ENCODE data around the gene STAG1. TPM values are rescaled to one million over a fixed set of nuclear protein-coding genes. Genes with fewer than 3 reads are reported as not detected.

The STAG1 gene
- total RNA-seq, 1 experiment from 2014 or later = 34.6 TPM

DNA sequence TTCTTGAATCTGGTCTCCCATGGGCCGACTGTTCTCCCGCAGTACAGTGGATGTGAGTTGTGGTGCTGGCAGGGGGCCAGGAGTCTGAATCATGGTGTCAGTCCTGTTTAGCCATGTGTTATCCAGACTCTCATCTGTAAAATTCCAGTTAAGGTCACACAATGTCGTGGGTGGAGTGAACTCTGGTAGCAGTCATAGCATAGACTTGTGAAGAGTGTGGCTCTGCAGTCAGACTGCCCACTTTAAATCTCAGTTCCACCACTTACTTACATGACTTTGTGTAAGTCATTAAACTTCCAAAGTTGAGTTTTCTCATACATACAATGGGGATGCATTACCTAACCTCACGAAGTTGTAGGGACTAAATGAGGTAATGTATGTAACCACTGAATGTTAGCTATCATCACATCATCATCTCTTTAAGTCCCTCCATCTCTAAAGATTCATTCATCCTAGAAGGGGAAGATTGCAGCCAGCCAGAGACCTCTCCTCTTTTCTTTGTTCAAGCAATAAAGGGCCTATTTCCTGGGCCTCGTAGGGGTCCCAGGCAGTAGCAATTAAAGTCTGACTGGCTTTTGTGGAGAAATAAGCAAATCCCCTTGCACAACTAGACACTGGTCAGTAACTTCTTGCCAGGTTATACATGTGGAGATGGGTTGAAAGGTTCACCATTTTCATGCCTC is 408.2 kb downstream of the STAG1 start:
- Histone ChIP-seq H2BK5ac (ENCODE audit: insufficient read length, low read length) (no peak overlapping the region), H3K14ac (ENCODE audit: insufficient read depth, low read length) (no peak overlapping the region), H3K56ac (ENCODE audit: insufficient read length, low read depth, low read length) (no peak overlapping the region), H3K23ac (ENCODE audit: insufficient read length, low read depth, low read length) (no peak overlapping the region), H3K4me2 (ENCODE audit: insufficient read depth, insufficient read length, low read length) (no peak overlapping the region), H3K79me2 (ENCODE audit: insufficient read depth, low read length) (no peaks in the 10 kb centered on the region), H4K5ac (ENCODE audit: insufficient read length, low read depth, low read length) (no peak overlapping the region), H3K27ac (ENCODE audit: insufficient read length, low read depth, low read length) (no peak overlapping the region), H2AK5ac (ENCODE audit: insufficient read length, low read length) (no peak overlapping the region), H4K8ac (replicated peaks; ENCODE audit: insufficient read length, low read depth, low read length) (no peak overlapping the region), H3K79me1 (ENCODE audit: insufficient read depth, low read depth, low read length, poor library complexity, severe bottlenecking) (no peaks in the 10 kb centered on the region), H3K18ac (ENCODE audit: insufficient read length, low read depth, low read length) (no peak overlapping the region), H2AFZ (ENCODE audit: low read length) (no peak overlapping the region), H3K4me1 (ENCODE audit: insufficient read depth, low read length) (no peaks in the 10 kb centered on the region), H2BK15ac (ENCODE audit: low read depth, low read length) (no peak overlapping the region), H3K4ac (ENCODE audit: low read depth, low read length) (no peak overlapping the region), H3K27me3 (ENCODE audit: insufficient read depth, low read length) (no peaks in the 10 kb centered on the region), H2BK20ac (ENCODE audit: low read depth, low read length, poor library complexity, severe bottlenecking) (no peak overlapping the region), H4K20me1 (ENCODE audit: control insufficient read depth, insufficient read depth, insufficient read length) (no peaks in the 10 kb centered on the region), H2BK120ac (ENCODE audit: low read depth, low read length, poor library complexity, severe bottlenecking) (no peak overlapping the region), H3T11ph (ENCODE audit: low read length) (no peak overlapping the region), H3K9me3 (ENCODE audit: control insufficient read depth, low read depth, low read length) (no peaks in the 10 kb centered on the region), H2BK12ac (ENCODE audit: insufficient read length, low read depth, low read length) (no peak overlapping the region), H4K91ac (ENCODE audit: insufficient read length, low read depth, low read length) (no peak overlapping the region), H3K9ac (ENCODE audit: extremely low read depth, insufficient read length, low read length) (no peak overlapping the region), H3K23me2 (ENCODE audit: insufficient read length, low read depth, low read length, poor library complexity, severe bottlenecking) (no peaks in the 10 kb centered on the region)
- H3K27ac Mint-ChIP-seq = no peak overlapping the region
- TF ChIP-seq, protein P1, sequence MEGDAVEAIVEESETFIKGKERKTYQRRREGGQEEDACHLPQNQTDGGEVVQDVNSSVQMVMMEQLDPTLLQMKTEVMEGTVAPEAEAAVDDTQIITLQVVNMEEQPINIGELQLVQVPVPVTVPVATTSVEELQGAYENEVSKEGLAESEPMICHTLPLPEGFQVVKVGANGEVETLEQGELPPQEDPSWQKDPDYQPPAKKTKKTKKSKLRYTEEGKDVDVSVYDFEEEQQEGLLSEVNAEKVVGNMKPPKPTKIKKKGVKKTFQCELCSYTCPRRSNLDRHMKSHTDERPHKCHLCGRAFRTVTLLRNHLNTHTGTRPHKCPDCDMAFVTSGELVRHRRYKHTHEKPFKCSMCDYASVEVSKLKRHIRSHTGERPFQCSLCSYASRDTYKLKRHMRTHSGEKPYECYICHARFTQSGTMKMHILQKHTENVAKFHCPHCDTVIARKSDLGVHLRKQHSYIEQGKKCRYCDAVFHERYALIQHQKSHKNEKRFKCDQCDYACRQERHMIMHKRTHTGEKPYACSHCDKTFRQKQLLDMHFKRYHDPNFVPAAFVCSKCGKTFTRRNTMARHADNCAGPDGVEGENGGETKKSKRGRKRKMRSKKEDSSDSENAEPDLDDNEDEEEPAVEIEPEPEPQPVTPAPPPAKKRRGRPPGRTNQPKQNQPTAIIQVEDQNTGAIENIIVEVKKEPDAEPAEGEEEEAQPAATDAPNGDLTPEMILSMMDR (conservative IDR thresholded peaks at IDR 0.05) = no peak
- no peaks in the 10 kb centered on the region for H3K27me3 Mint-ChIP-seq (ENCODE audit: low read depth)
- WGBS (ENCODE audit: extremely low coverage, insufficient read length, low lambda C conversion rate) = no CpG with 5 or more reads among the region's 5 CpGs
- DNase-seq = no peak
- no peaks in the 10 kb centered on the region for H3K9me3 Mint-ChIP-seq
- peaks cover 5 to 6% of the 10 kb centered on the region in 2 experiments; a peak in 2 of 4 replicates for H3K4me1 Mint-ChIP-seq
- H3K36me3 Mint-ChIP-seq (ENCODE audit: insufficient read depth in 1 of 3, low read depth in 3 of 3) = peaks cover 8 to 20% (median 18%) of the 10 kb centered on the region in 3 experiments; a peak in 6 of 7 replicates
- H3K4me3 Mint-ChIP-seq = no peak overlapping the region

All from H9 (cell line).